OCI-LY1 (cell line): ENCODE results near the gene SULF2.

Experiments used
- H2AFZ ChIP-seq: fragments of 200-600 bp; sonication (generic), shearing (Covaris generic); 2 replicates; pipeline ENCODE4 v1.6.0; 2014; ENCODE audit warnings: antibody characterized with exemption, mild to moderate bottlenecking, low read length
- H3F3A ChIP-seq: fragments of 200-600 bp; sonication (generic), shearing (Covaris generic); 2 replicates; pipeline ENCODE4 v1.6.0; 2014; ENCODE audit warnings: mild to moderate bottlenecking, antibody characterized with exemption, low read length, moderate library complexity; ENCODE audit not compliant: insufficient read depth
- H3K27ac ChIP-seq: fragments of 200-600 bp; sonication (generic); 2 replicates; pipeline ENCODE4 v1.5.1; 2014; ENCODE audit warnings: low read length, mixed run types, mild to moderate bottlenecking, low read depth; ENCODE audit not compliant: poor library complexity, severe bottlenecking
- H3K27me3 ChIP-seq: fragments of 200-600 bp; sonication (generic); 2 replicates; pipeline ENCODE4 v1.6.0; 2014; ENCODE audit warnings: antibody characterized with exemption, mild to moderate bottlenecking, low read length, moderate library complexity; ENCODE audit not compliant: insufficient read depth
- H3K36me3 ChIP-seq: fragments of 200-600 bp; sonication (generic); 2 replicates; pipeline ENCODE4 v1.6.1; 2014; ENCODE audit warnings: mild to moderate bottlenecking, antibody characterized with exemption, low read length, moderate library complexity, mixed read lengths; ENCODE audit not compliant: insufficient read depth
- H3K4me1 ChIP-seq: fragments of 200-600 bp; sonication (generic); 2 replicates; pipeline ENCODE4 v1.5.1; 2014; ENCODE audit warnings: mild to moderate bottlenecking, low read length, moderate library complexity; ENCODE audit not compliant: insufficient read depth, severe bottlenecking
- H3K4me2 ChIP-seq: fragments of 200-600 bp; sonication (generic), shearing (Covaris generic); 2 replicates; pipeline ENCODE4 v1.6.1; 2014; ENCODE audit warnings: low read length
- H3K4me3 ChIP-seq: fragments of 200-600 bp; sonication (generic); 2 replicates; pipeline ENCODE4 v1.5.1; 2014; ENCODE audit warnings: low read length, low read depth, mild to moderate bottlenecking, mixed read lengths; ENCODE audit not compliant: poor library complexity, severe bottlenecking
- H3K79me2 ChIP-seq: fragments of 200-600 bp; shearing (Covaris generic); 2 replicates; pipeline ENCODE4 v1.6.1; 2016; ENCODE audit warnings: mixed run types, low read length, mixed read lengths; ENCODE audit not compliant: insufficient read depth
- H3K9ac ChIP-seq: fragments of 200-600 bp; sonication (generic), shearing (Covaris generic); 2 replicates; pipeline ENCODE4 v1.6.1; 2014; ENCODE audit warnings: mild to moderate bottlenecking, low read length, mixed read lengths
- H3K9me2 ChIP-seq: fragments of 200-600 bp; sonication (generic), shearing (Covaris generic); 2 replicates; pipeline ENCODE4 v1.6.1; 2014; ENCODE audit warnings: low read depth, mild to moderate bottlenecking, low read length, mixed read lengths
- H3K9me3 ChIP-seq: fragments of 200-600 bp; shearing (Covaris generic); 2 replicates; pipeline ENCODE4 v1.6.1; 2014; ENCODE audit warnings: low read length, mixed read lengths
- H4K20me1 ChIP-seq: fragments of 200-600 bp; sonication (generic), shearing (Covaris generic); 2 replicates; pipeline ENCODE4 v1.6.0; 2016; ENCODE audit warnings: mild to moderate bottlenecking, low read length; ENCODE audit not compliant: insufficient read depth
- EZH2 ChIP-seq: fragments of 200-600 bp; sonication (generic), shearing (Covaris generic); IDR thresholded peaks from 2 replicates; pipeline ENCODE4 v1.8.0; 2017; ENCODE audit warnings: borderline replicate concordance, mixed run types, mild to moderate bottlenecking, antibody characterized with exemption, low read length, moderate library complexity, mixed read lengths
- TF ChIP-seq, protein P1 (sequence below): fragments of 200-600 bp; sonication (generic), shearing (Covaris generic); IDR thresholded peaks from 2 replicates; pipeline ENCODE4 v1.5.1; 2017; ENCODE audit warnings: mild to moderate bottlenecking, antibody characterized with exemption, low read length, moderate library complexity, mixed read lengths

The SULF2 gene

DNA sequence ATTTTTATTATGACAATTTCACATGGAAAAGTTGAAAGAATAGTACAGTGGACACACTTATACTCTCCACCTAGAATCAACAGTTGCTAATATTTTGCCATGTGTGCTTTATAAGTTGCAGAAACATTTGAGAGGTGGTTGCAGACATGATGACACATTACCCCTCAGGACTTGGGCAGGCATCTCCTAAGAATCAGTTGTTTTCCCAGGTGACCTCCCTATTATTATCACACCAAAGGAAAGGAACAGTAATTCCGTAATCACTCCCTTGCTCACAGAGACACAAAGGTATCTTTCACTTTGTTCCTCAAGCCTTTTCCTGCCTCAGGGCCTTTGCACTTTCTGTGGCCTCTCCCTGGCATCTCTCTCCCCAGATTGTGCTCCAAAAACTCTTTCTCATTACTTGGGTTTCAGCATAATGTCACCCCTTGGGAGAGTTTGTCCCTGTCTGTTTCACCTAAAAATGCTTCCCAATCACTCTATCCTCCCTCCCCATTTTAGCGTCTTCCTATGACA, 5.9 kb upstream of the SULF2 start:
- Histone ChIP-seq H3K9me2 (no peaks in the 10 kb centered on the region), H3K9me3 (no peaks in the 10 kb centered on the region), H3K9ac (no peak overlapping the region), H3K27ac (no peak overlapping the region), H3K36me3 (no peaks in the 10 kb centered on the region), H3K4me1 (no peaks in the 10 kb centered on the region), H3K27me3 (no peaks in the 10 kb centered on the region), H3F3A (no peaks in the 10 kb centered on the region), H2AFZ (no peak overlapping the region), H3K79me2 (no peaks in the 10 kb centered on the region), H3K4me3 (no peak overlapping the region), H3K4me2 (no peak overlapping the region), H4K20me1 (no peaks in the 10 kb centered on the region)
- TF ChIP-seq, protein P1, sequence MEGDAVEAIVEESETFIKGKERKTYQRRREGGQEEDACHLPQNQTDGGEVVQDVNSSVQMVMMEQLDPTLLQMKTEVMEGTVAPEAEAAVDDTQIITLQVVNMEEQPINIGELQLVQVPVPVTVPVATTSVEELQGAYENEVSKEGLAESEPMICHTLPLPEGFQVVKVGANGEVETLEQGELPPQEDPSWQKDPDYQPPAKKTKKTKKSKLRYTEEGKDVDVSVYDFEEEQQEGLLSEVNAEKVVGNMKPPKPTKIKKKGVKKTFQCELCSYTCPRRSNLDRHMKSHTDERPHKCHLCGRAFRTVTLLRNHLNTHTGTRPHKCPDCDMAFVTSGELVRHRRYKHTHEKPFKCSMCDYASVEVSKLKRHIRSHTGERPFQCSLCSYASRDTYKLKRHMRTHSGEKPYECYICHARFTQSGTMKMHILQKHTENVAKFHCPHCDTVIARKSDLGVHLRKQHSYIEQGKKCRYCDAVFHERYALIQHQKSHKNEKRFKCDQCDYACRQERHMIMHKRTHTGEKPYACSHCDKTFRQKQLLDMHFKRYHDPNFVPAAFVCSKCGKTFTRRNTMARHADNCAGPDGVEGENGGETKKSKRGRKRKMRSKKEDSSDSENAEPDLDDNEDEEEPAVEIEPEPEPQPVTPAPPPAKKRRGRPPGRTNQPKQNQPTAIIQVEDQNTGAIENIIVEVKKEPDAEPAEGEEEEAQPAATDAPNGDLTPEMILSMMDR, result no peak
- no peak for TF ChIP-seq EZH2

DNA sequence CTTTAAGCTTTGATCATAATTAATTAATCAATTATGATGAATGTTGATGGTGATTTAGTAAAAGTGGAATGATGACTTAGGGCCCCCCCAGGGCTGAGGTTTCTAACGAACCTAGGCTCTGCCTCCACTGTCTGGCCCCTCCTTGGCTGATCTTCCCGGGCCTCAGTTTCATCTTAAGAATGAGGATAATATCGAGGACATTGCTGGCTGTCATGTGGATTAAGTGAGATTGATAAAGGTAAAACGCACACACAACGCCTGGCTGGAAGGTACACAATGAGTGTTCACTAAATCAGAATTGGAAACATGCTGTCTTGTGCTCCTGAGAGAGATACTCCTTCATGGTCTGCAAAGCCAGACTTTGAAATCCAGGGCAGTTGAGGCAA, 5.3 kb upstream of the SULF2 start:
- H3K4me2 ChIP-seq, result no peak overlapping the region
- H3K9me3 ChIP-seq, result no peaks in the 10 kb centered on the region
- no peaks in the 10 kb centered on the region for H3K27me3 ChIP-seq
- no peaks in the 10 kb centered on the region for H3K4me1 ChIP-seq
- H3K9ac ChIP-seq, result no peak overlapping the region
- H3F3A ChIP-seq, result no peaks in the 10 kb centered on the region
- H2AFZ ChIP-seq, result no peak overlapping the region
- no peak overlapping the region for H3K4me3 ChIP-seq
- H3K27ac ChIP-seq, result no peak overlapping the region
- H4K20me1 ChIP-seq, result no peaks in the 10 kb centered on the region
- TF ChIP-seq, protein P1, result no peak
- TF ChIP-seq EZH2, result no peak
- H3K9me2 ChIP-seq, result no peaks in the 10 kb centered on the region
- no peaks in the 10 kb centered on the region for H3K79me2 ChIP-seq
- no peaks in the 10 kb centered on the region for H3K36me3 ChIP-seq

DNA sequence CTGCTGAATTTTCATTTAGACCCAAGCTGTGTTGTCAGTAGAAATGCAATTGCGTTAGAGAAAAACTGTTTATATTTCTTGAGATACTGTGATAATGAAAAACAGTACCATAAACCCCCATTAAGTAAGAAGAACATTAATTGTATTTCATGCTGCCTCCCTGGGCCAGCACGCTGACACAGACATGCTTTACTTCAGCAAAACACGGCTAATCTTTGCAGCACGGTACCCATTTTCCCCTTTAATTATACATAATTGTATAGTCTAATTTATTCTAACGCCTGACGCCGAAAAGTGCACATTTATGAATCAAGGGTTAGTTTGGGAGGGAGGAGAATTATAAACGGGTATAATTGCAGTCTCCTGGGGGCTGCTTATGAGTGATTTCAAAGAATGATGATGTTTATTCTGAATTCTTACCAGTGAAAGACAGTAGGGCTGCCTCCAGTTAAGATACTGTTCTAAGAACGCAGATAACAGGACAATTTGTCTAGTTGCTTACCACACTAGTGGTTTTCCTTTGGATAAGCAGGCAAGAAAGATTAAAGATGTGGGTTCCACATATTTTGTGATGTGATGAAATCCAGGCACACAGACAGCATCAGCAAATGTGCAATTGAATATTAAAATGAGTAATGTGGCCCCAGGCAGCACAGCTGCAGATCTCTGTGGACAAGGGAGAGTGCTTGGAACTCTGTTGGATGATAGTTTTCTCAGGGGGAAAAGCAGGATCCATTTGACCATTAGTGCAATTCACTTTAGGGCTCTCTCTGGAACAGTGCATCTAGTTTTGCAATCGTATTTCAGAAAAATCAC, 4.7 kb upstream of the SULF2 start:
- no peak overlapping the region for H3K4me3 ChIP-seq
- H4K20me1 ChIP-seq, result no peaks in the 10 kb centered on the region
- H3K9me2 ChIP-seq, result no peaks in the 10 kb centered on the region
- no peak overlapping the region for H3K4me2 ChIP-seq
- H3K79me2 ChIP-seq, result no peaks in the 10 kb centered on the region
- H3K4me1 ChIP-seq, result no peaks in the 10 kb centered on the region
- H3K27ac ChIP-seq, result no peak overlapping the region
- H3K9ac ChIP-seq, result no peak overlapping the region
- H3F3A ChIP-seq, result no peaks in the 10 kb centered on the region
- no peaks in the 10 kb centered on the region for H3K27me3 ChIP-seq
- TF ChIP-seq, protein P1, result no peak
- no peak for TF ChIP-seq EZH2
- H2AFZ ChIP-seq, result no peak overlapping the region
- H3K9me3 ChIP-seq, result no peaks in the 10 kb centered on the region
- H3K36me3 ChIP-seq, result no peaks in the 10 kb centered on the region
